GM23338 (cell line): Measurements from ENCODE around the gene RTP4.

Experiments
- CTCF ChIP-seq, 2 experiments: fragments of 200-600 bp in 1 of 2; sonication (generic) in 1 of 2; conservative IDR thresholded peaks; 2 replicates each; pipeline versions ENCODE4 v1.5.1 to v1.6.1; 2016 to 2017; ENCODE audit warnings: antibody characterized with exemption in 2 of 2, low read depth in 2 of 2, mild to moderate bottlenecking in 2 of 2, moderate library complexity in 1 of 2
- EZH2 ChIP-seq: fragments of 200-600 bp; sonication (generic); IDR thresholded peaks from one replicate; pipeline ENCODE4 v1.8.0; 2017; ENCODE audit warnings: antibody characterized with exemption, mild to moderate bottlenecking, low read depth; ENCODE audit not compliant: unreplicated experiment
- ZNF331 ChIP-seq: fragments of 250-450 bp; sonication (Bioruptor Pico); IDR thresholded peaks from 2 replicates; pipeline ENCODE4 v1.5.0; 2020; ENCODE audit warnings: low read depth, mild to moderate bottlenecking, moderate library complexity

GRCh38 chr3:187375581-187375980 lies 7.4 kb downstream of the RTP4 start:
- TF ChIP-seq CTCF (conservative IDR thresholded peaks at IDR 0.05; ENCODE audit: low read depth in 2 of 2) (no peak), ZNF331 (CRISPR knock-in tag) (no peak), EZH2 (no peak)
